ENCODE data around the gene IL11. TPM values are rescaled to one million over a fixed set of nuclear protein-coding genes. Genes with fewer than 3 reads are reported as not detected.

Gene IL11
- total and polyA plus RNA-seq, 2 of the 8 experiments (the other 6 are each of a cell fraction or from before 2014, with no cell fraction given), result 1.7 to 2.8 TPM

DNA sequence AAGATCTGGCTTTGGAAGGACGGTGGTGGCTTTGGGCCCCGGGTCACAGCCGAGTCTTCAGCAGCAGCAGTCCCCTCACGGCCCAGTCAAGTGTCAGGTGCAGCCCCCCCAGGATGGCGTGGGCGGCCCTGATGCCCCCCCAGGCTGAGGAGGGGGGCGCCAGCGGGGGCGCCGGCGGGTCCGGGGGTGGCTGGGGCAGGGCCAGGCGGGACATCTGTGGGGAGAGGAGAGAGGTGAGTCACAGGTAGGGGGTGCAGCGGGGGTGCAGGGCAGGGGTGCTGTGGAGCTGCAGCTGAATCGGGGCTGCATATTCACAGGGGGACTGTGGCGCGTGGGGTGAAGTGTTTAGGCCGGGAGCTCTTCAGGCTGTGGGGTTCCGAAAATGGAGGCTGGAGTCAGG lies 4.3 kb downstream of the IL11 start:
- no peaks in the 10 kb centered on the region for H3K79me2 ChIP-seq (ENCODE audit: control insufficient read depth in 1 of 2, insufficient read depth in 2 of 2, low read length in 2 of 2)
- H3K79me1 ChIP-seq (ENCODE audit: low read depth, low read length), result no peaks in the 10 kb centered on the region
- no peak overlapping the region for H2BK20ac ChIP-seq (ENCODE audit: low read length)
- H4K5ac ChIP-seq (ENCODE audit: insufficient read length, low read depth, low read length), result no peak overlapping the region
- WGBS, 2 experiments (ENCODE audit: extremely low coverage in 1 of 2, insufficient coverage in 1 of 2, insufficient read length in 1 of 2, insufficient replicate concordance in 2 of 2, low coverage in 1 of 2, low lambda C conversion rate in 2 of 2, missing lambda C conversion rate in 1 of 2), result 86% methylated on average over 12 of the region's 19 CpGs; no CpG with 5 or more reads in 1 of the 2 experiments
- no peak overlapping the region for H4K91ac ChIP-seq (replicated peaks; ENCODE audit: insufficient read length, low read length)
- no peaks in the 10 kb centered on the region for H4K20me1 ChIP-seq (replicated peaks in 1 of 2; ENCODE audit: control insufficient read depth in 1 of 2, insufficient read depth in 2 of 2, low read length in 2 of 2)
- ChIA-PET CTCF (ENCODE audit: partially characterized antibody) (interaction anchor here (0.5 to 1.6 kb wide), 7 partner anchors 10 to 187 kb away, joined by 3 to 9 read pairs (median 4); no protein-coding TSS in a partner anchor), POLR2A (ENCODE audit: partially characterized antibody) (interaction anchor here (0.6 to 1.6 kb wide), 9 partner anchors 9 to 86 kb away, joined by 3 to 9 read pairs (median 3); partner anchors contain the start of genes HSPBP1, TMEM190, TMEM238 and UBE2S)
- DNase-seq (ENCODE audit: low read depth in 1 of 2, low spot score in 2 of 2), result no peak
- no peak overlapping the region for H2BK5ac ChIP-seq (ENCODE audit: low read depth, low read length)
- FAIRE-seq, result no peak
- H3K56ac ChIP-seq (replicated peaks; ENCODE audit: insufficient read length, low read depth, low read length), result no peak overlapping the region
- H3K23ac ChIP-seq (ENCODE audit: insufficient read length), result no peak overlapping the region
- H3K36me3 ChIP-seq (ENCODE audit: control insufficient read depth in 2 of 4, insufficient read depth in 4 of 4, low read length in 3 of 4), result no peaks in the 10 kb centered on the region
- H3K9ac ChIP-seq (replicated peaks in 1 of 4; ENCODE audit: extremely low read depth in 1 of 4, low read depth in 3 of 4, low read length in 3 of 4), result no peak overlapping the region
- H2BK15ac ChIP-seq (ENCODE audit: low read length), result no peak overlapping the region
- H3K23me2 ChIP-seq (ENCODE audit: low read depth, low read length), result peaks cover 9% of the 10 kb centered on the region; the same call in 1 of the 2 replicates
- no peak overlapping the region for H2BK12ac ChIP-seq (ENCODE audit: low read depth, low read length)
- no peak overlapping the region for H3K4me2 ChIP-seq (ENCODE audit: insufficient read depth in 1 of 2, low read depth in 2 of 2, low read length in 2 of 2)
- no peak overlapping the region for H3K14ac ChIP-seq (ENCODE audit: insufficient read length)
- no peaks in the 10 kb centered on the region for H3K9me3 ChIP-seq (ENCODE audit: insufficient read depth in 2 of 2, low read depth in 1 of 2, low read length in 1 of 2)
- H3K4me3 ChIP-seq (ENCODE audit: extremely low read depth in 1 of 4, insufficient read depth in 2 of 4, low read depth in 3 of 4, low read length in 4 of 4), result no peak overlapping the region
- H2AFZ ChIP-seq (ENCODE audit: low read length), result no peak overlapping the region
- H2AK5ac ChIP-seq (ENCODE audit: low read depth, low read length), result no peak overlapping the region
- no peak overlapping the region for H3K27ac ChIP-seq (ENCODE audit: low read depth, low read length)
- H2BK120ac ChIP-seq (replicated peaks; ENCODE audit: low read depth, low read length), result no peak overlapping the region
- H3K18ac ChIP-seq (ENCODE audit: extremely low read depth, low read length), result no peak overlapping the region
- peaks cover 4 to 28% (median 25%) of the 10 kb centered on the region in 4 experiments for H3K27me3 ChIP-seq (replicated peaks in 1 of 4; ENCODE audit: control insufficient read depth in 3 of 4, extremely low read depth in 1 of 4, insufficient read depth in 3 of 4, low read length in 3 of 4)
- H3K4ac ChIP-seq (replicated peaks; ENCODE audit: insufficient read length, low read depth, low read length), result no peak overlapping the region
- H4K8ac ChIP-seq (ENCODE audit: extremely low read depth, insufficient read depth, low read length), result peak overlapping the region; percentile 41
- H3K4me1 ChIP-seq (replicated peaks in 1 of 4; ENCODE audit: control insufficient read depth in 3 of 4, insufficient read depth in 4 of 4, low read length in 3 of 4), result peaks cover 0 to 23% (median 17%) of the 10 kb centered on the region in 4 experiments; a peak in 6 of 7 replicates
- TF ChIP-seq SP4 (IDR thresholded peaks at IDR 0.05; ENCODE audit: low read length), result no peak
- TF ChIP-seq EGR1 (IDR thresholded peaks at IDR 0.05; ENCODE audit: borderline replicate concordance, low read depth, low read length), result no peak
- no peak for TF ChIP-seq CREB1 (IDR thresholded peaks at IDR 0.05)
- no peak for TF ChIP-seq MAFK (IDR thresholded peaks at IDR 0.05; ENCODE audit: low read depth, low read length)
- TF ChIP-seq, protein P1, sequence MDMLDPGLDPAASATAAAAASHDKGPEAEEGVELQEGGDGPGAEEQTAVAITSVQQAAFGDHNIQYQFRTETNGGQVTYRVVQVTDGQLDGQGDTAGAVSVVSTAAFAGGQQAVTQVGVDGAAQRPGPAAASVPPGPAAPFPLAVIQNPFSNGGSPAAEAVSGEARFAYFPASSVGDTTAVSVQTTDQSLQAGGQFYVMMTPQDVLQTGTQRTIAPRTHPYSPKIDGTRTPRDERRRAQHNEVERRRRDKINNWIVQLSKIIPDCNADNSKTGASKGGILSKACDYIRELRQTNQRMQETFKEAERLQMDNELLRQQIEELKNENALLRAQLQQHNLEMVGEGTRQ (IDR thresholded peaks at IDR 0.05; ENCODE audit: low read length), result no peak
- TF ChIP-seq KDM1A (IDR thresholded peaks at IDR 0.05; ENCODE audit: borderline replicate concordance, low read length), result no peak
- no peak for TF ChIP-seq BACH1 (IDR thresholded peaks at IDR 0.05; ENCODE audit: low read length)
- TF ChIP-seq CEBPB (IDR thresholded peaks at IDR 0.05; ENCODE audit: low read depth, low read length), result no peak
- TF ChIP-seq SRF (IDR thresholded peaks at IDR 0.05; ENCODE audit: low read depth, low read length), result no peak
